ENCODE measurements around the gene MGMT. TPM values are rescaled to one million over a fixed set of nuclear protein-coding genes. Genes with fewer than 3 reads are reported as not detected.

MGMT gene
- total and polyA plus RNA-seq, 9 donors = 13.2 to 28.5 (median 15.8) TPM

DNA sequence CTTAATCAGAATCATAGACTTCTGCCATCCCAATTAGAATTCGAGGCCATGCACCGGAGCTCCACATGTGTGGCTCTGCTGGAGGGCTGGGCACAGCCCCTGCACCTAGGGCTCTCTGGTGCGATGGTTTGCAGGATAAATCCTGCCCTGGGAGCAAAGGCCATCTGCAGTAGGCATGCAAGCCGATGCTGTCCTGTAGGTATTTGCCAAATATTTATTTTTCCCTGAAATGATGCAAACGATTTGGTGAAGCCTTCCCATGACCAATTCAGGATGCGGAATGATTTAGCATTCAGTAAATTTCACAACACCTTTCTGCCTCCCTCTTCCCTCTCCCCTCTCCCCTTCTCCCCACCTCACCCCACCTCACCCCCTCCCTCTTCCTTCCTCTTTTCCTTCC lies 326.4 kb downstream of the MGMT start:
- H3K36me3 ChIP-seq (ENCODE audit: control insufficient read depth, insufficient read depth, low read length) = no peaks in the 10 kb centered on the region
- H3K4me1 ChIP-seq (ENCODE audit: control insufficient read depth, insufficient read depth, low read length) = peaks cover 27% of the 10 kb centered on the region
- H3K4me3 ChIP-seq (ENCODE audit: low read length) = no peak overlapping the region
- DNase-seq = no peak
- H3K27ac ChIP-seq (ENCODE audit: low read length) = no peak overlapping the region
- H3K27me3 ChIP-seq (ENCODE audit: control insufficient read depth, insufficient read depth, low read length) = no peaks in the 10 kb centered on the region
- 59% methylated on average over 5 of the region's 6 CpGs for WGBS (ENCODE audit: insufficient coverage)
- no peaks in the 10 kb centered on the region for H3K9me3 ChIP-seq (replicated peaks; ENCODE audit: control insufficient read depth, low read depth, low read length)

DNA sequence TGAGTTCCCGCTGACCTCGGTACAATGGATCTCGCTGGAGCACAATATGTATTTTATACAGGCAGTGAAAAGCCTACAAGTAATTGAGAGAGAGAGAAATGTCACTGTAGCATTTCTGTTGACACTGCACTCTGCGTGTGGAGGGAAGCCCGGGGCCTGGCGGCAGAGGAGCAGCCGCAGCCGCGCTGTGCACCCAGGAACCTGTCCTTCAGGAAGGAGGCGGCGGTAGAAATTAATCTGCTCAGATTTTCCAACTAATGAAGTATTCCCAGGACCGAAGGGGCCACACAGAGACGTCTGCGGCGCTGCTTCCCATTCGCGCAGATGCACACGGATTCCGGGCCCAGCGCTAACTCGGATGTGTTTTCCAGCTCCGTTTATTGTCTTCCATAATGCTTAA lies 327.0 kb downstream of the MGMT start:
- Histone ChIP-seq H3K27me3 (ENCODE audit: control insufficient read depth, insufficient read depth, low read length) (no peaks in the 10 kb centered on the region), H3K36me3 (ENCODE audit: control insufficient read depth, insufficient read depth, low read length) (no peaks in the 10 kb centered on the region), H3K4me1 (ENCODE audit: control insufficient read depth, insufficient read depth, low read length) (peaks cover 23% of the 10 kb centered on the region), H3K4me3 (ENCODE audit: low read length) (no peak overlapping the region), H3K27ac (ENCODE audit: low read length) (no peak overlapping the region), H3K9me3 (replicated peaks; ENCODE audit: control insufficient read depth, low read depth, low read length) (no peaks in the 10 kb centered on the region)
- WGBS (ENCODE audit: insufficient coverage) = 96% methylated on average over 13 of the region's 22 CpGs
- DNase-seq = no peak

DNA sequence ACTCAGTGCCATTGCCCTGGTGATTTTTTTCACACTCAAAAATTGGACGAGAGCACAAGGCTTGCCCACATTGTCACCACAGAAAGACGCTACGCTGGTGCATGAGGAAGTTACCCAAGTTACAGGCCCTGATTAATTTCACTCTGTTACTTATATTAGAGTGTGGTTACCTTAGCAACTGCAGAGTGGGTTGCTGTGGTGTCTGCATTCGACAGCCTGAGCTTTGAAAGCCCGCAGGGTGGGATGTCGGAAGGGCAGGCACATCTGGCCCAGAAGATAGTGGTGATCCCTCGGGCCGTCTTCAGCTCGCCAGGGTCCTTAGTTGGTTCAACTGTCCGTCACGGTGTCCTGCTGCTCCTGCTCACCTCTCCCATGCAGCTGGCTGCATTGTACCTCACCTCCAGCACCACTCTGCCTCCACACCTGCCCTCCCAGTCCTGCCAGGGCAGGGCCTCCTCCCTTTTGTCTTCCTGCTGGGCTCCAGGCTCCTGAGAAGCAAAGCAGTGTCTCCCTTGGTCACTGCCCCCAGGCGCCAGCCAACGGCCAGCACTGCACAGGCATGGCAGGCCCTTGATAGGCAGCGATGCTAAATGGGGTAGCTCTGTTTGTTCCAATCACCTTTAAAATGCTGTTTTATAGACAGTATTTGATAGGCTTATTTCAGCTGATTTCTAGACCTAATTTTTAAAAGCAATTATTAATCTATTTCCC lies 329.8 kb downstream of the MGMT start:
- Histone ChIP-seq H3K36me3 (ENCODE audit: control insufficient read depth, insufficient read depth, low read length) (no peaks in the 10 kb centered on the region), H3K27ac (ENCODE audit: low read length) (no peak overlapping the region), H3K4me3 (ENCODE audit: low read length) (no peak overlapping the region), H3K9me3 (replicated peaks; ENCODE audit: control insufficient read depth, low read depth, low read length) (no peaks in the 10 kb centered on the region), H3K27me3 (ENCODE audit: control insufficient read depth, insufficient read depth, low read length) (no peaks in the 10 kb centered on the region), H3K4me1 (ENCODE audit: control insufficient read depth, insufficient read depth, low read length) (peaks cover 17% of the 10 kb centered on the region)
- WGBS (ENCODE audit: insufficient coverage) = 78% methylated on average over 8 of the region's 14 CpGs
- no peak for DNase-seq

DNA sequence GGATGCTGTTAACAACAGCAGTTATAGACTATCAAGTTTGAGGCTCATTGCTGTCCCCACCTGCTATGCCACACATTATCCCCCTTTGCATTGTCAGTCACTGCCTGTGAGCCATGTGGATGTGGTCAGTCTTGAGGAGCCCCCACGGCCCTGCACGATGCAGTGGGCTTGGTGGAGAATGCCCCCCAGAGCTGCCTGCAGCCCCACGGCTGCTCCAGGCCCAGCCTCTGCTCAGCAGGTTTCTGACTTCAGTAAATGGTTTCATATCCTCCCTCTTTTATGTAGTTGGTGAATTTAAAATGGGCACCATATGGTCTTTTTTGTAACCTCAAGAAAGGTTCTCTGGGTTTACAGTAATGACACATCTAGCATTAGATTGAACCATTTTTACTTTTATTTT lies 332.9 kb downstream of the MGMT start:
- WGBS (ENCODE audit: insufficient coverage) = no CpG with 5 or more reads among the region's 3 CpGs
- H3K36me3 ChIP-seq (ENCODE audit: control insufficient read depth, insufficient read depth, low read length) = no peaks in the 10 kb centered on the region
- no peaks in the 10 kb centered on the region for H3K27me3 ChIP-seq (ENCODE audit: control insufficient read depth, insufficient read depth, low read length)
- no peak for DNase-seq
- H3K4me1 ChIP-seq (ENCODE audit: control insufficient read depth, insufficient read depth, low read length) = peaks cover 7% of the 10 kb centered on the region
- H3K9me3 ChIP-seq (replicated peaks; ENCODE audit: control insufficient read depth, low read depth, low read length) = peaks cover 11% of the 10 kb centered on the region
- no peak overlapping the region for H3K4me3 ChIP-seq (ENCODE audit: low read length)
- H3K27ac ChIP-seq (ENCODE audit: low read length) = no peak overlapping the region

DNA sequence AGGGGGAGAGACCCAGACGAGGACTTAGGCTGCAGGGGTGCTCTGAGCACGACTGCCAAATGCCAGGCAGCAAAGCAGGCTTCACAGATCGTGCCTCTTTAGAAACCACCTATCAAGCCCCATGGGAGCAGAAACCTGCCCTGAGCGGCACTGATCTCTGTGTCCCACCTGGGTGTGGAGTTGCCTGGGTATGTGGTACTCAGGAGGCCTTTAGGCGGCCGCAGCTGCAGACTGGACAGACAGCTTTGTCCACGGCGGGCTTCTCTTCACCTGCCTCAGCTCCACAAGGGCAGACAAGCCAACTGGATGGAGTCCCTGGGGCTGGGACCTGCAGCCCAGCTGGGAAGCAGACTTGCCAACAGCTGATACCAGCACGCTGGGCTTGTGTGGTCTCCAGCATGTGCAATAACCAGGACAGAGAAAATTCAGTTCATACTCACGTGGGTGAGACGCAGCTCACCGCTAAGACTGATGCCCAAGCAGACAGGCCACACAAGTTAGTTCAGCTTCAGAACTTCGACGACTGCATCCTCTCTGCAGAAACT lies 333.8 kb downstream of the MGMT start:
- H3K36me3 ChIP-seq (ENCODE audit: control insufficient read depth, insufficient read depth, low read length) = no peaks in the 10 kb centered on the region
- H3K9me3 ChIP-seq (replicated peaks; ENCODE audit: control insufficient read depth, low read depth, low read length) = peaks cover 13% of the 10 kb centered on the region
- 62% methylated on average over 9 of the region's 14 CpGs for WGBS (ENCODE audit: insufficient coverage)
- H3K27me3 ChIP-seq (ENCODE audit: control insufficient read depth, insufficient read depth, low read length) = no peaks in the 10 kb centered on the region
- H3K4me3 ChIP-seq (ENCODE audit: low read length) = no peak overlapping the region
- H3K27ac ChIP-seq (ENCODE audit: low read length) = no peak overlapping the region
- peaks cover 7% of the 10 kb centered on the region for H3K4me1 ChIP-seq (ENCODE audit: control insufficient read depth, insufficient read depth, low read length)
- DNase-seq = peak; percentile 44

DNA sequence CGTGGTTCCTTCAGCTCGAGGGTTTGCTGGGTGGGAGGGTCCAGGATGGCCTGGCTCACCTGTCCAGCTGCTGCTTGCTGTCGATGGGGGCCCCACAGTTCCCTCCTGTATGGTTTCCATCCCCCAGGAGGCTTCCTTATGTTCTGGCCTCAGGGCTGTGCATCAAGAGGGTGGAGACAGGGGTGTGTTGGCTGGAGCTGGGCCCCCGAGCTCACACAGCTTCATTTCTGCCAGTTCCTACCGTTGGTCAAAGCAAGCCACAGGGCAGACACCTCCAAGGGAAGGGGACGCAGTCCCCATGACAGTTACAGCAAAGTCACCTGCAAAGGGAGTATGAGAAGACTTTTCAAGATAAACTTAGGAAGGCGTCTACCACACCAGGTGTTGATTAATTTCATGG lies 340.2 kb downstream of the MGMT start:
- Histone ChIP-seq H3K9me3 (replicated peaks; ENCODE audit: control insufficient read depth, low read depth, low read length) (peaks cover 19% of the 10 kb centered on the region), H3K36me3 (ENCODE audit: control insufficient read depth, insufficient read depth, low read length) (no peaks in the 10 kb centered on the region), H3K4me3 (ENCODE audit: low read length) (no peak overlapping the region), H3K4me1 (ENCODE audit: control insufficient read depth, insufficient read depth, low read length) (no peaks in the 10 kb centered on the region), H3K27ac (ENCODE audit: low read length) (no peak overlapping the region), H3K27me3 (ENCODE audit: control insufficient read depth, insufficient read depth, low read length) (no peaks in the 10 kb centered on the region)
- 82% methylated on average over 5 of the region's 7 CpGs for WGBS (ENCODE audit: insufficient coverage)
- DNase-seq = no peak

DNA sequence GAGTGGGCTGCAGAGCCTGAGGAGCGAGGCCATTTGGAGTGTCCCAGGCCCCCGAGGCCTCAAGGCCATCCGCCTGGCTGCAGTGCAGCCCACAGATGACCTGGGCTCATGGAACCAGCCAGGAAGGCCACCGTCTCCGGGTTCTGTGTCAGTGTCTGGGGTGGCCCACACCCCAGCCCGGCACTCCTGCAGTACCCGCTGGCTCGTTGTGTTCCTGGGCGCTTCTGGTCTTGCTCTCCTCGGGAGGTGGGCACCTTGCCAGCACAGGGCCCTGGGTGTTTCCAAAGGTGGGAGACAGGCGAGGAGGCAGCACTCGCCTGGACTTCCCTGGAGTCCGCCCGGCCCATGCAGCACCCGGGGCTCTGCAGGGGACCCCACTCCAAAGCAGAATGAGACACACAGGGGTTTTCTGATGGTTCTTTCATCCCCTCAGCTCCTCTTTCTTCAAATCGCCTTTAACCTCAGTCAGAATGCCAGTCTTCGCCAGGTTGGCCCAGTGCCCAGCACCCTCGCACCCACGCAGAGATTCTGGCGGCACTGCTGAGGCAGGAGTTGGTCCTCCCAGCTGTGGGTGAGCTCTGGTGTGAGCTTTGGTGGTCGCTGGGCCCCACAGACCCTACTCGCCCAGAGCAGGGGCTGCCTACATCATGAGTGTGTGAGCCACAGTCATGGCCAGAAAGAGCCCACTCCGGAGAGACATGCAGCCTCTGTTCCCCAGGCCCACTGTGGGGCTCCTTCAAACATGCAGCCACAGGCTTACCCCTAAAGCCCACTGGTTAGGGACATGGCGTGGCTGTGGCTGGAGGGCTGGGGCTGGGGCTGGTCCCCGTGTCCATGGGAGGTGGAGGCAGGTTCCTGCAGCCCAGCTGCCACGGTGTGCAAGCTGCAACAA lies 341.3 kb downstream of the MGMT start:
- Histone ChIP-seq H3K4me3 (ENCODE audit: low read length) (no peak overlapping the region), H3K4me1 (ENCODE audit: control insufficient read depth, insufficient read depth, low read length) (no peaks in the 10 kb centered on the region), H3K9me3 (replicated peaks; ENCODE audit: control insufficient read depth, low read depth, low read length) (peaks cover 9% of the 10 kb centered on the region), H3K27me3 (ENCODE audit: control insufficient read depth, insufficient read depth, low read length) (no peaks in the 10 kb centered on the region), H3K36me3 (ENCODE audit: control insufficient read depth, insufficient read depth, low read length) (no peaks in the 10 kb centered on the region), H3K27ac (ENCODE audit: low read length) (no peak overlapping the region)
- WGBS (ENCODE audit: insufficient coverage) = 78% methylated on average over 25 of the region's 26 CpGs
- no peak for DNase-seq

DNA sequence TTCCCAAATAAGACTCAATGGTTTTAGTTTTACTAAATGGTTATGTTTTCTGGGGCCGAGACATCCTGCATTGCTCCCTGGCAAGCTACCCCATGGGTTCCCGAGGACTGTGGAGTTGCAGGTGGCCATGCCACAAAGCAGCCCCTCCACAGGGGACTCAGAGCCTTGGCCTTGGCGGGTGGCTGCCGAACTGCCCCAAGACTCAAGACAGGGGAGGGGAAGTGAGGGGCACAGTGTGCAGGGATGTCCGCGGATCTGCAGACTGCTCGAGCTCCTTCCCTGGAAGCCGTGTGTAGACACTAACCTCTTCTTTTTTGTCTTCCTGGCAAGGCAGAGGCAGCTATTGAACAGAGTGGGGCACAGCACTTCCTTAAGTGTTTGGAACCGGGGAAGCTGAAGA lies 342.4 kb downstream of the MGMT start:
- 63% methylated on average over 7 of the region's 9 CpGs for WGBS (ENCODE audit: insufficient coverage)
- no peak overlapping the region for H3K27ac ChIP-seq (ENCODE audit: low read length)
- H3K36me3 ChIP-seq (ENCODE audit: control insufficient read depth, insufficient read depth, low read length) = no peaks in the 10 kb centered on the region
- peaks cover 8% of the 10 kb centered on the region for H3K9me3 ChIP-seq (replicated peaks; ENCODE audit: control insufficient read depth, low read depth, low read length)
- no peaks in the 10 kb centered on the region for H3K4me1 ChIP-seq (ENCODE audit: control insufficient read depth, insufficient read depth, low read length)
- peaks cover 5% of the 10 kb centered on the region for H3K27me3 ChIP-seq (ENCODE audit: control insufficient read depth, insufficient read depth, low read length)
- DNase-seq = no peak
- no peak overlapping the region for H3K4me3 ChIP-seq (ENCODE audit: low read length)

DNA sequence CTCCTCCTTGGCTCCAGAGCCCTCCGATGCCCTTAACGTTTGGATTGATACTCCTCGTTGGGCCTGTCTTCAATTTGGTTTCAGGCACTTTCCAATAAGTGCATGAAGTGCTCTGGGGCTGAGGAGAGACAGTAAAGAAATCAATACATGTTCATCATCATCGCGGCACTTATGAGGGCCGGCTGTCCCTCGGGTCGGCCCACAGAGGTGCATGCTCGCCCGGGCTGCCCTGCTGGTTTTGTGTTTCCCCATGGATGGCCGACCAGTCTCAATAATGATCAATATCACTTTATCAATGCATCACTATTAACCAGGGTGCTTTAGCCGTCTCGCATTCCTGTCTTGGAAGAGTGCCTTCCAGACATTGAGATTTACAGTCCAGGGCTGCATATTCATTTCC lies 342.8 kb downstream of the MGMT start:
- Histone ChIP-seq H3K4me1 (ENCODE audit: control insufficient read depth, insufficient read depth, low read length) (no peaks in the 10 kb centered on the region), H3K27me3 (ENCODE audit: control insufficient read depth, insufficient read depth, low read length) (peaks cover 5% of the 10 kb centered on the region)
- WGBS (ENCODE audit: insufficient coverage) = 87% methylated on average over 11 of the region's 13 CpGs

DNA sequence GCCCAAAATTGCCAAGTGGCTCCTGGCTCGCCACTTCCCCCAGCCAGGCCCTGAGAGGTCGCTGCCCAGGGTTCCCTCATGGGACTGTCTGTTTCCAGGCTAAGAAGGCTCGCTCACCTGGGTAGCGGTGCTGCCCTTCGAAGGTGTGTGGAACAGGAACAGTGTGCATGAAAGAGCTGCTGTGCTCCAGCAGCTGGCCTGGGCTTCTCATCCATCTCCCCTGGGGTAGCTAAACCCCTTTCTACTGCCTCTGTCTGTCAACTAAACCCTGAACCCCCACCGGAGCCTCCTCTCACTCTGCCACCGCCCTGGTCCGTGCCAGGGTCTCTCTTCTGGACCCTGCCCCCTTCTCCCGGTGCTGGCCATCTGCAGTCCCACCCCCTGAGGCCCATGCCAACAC lies 344.2 kb downstream of the MGMT start:
- Histone ChIP-seq H3K4me3 (ENCODE audit: low read length) (no peak overlapping the region), H3K4me1 (ENCODE audit: control insufficient read depth, insufficient read depth, low read length) (no peaks in the 10 kb centered on the region), H3K27ac (ENCODE audit: low read length) (no peak overlapping the region), H3K9me3 (replicated peaks; ENCODE audit: control insufficient read depth, low read depth, low read length) (peaks cover 3% of the 10 kb centered on the region), H3K27me3 (ENCODE audit: control insufficient read depth, insufficient read depth, low read length) (peaks cover 5% of the 10 kb centered on the region), H3K36me3 (ENCODE audit: control insufficient read depth, insufficient read depth, low read length) (no peaks in the 10 kb centered on the region)
- WGBS (ENCODE audit: insufficient coverage) = 78% methylated on average over 9 of the region's 9 CpGs
- no peak for DNase-seq

More for the DNA sequence above, 342.8 kb downstream of the MGMT start:
- DNase-seq = no peak
- no peaks in the 10 kb centered on the region for H3K36me3 ChIP-seq (ENCODE audit: control insufficient read depth, insufficient read depth, low read length)
- no peak overlapping the region for H3K27ac ChIP-seq (ENCODE audit: low read length)
- peaks cover 8% of the 10 kb centered on the region for H3K9me3 ChIP-seq (replicated peaks; ENCODE audit: control insufficient read depth, low read depth, low read length)
- H3K4me3 ChIP-seq (ENCODE audit: low read length) = no peak overlapping the region

Measured in muscle of leg (tissue), 11 donors.